Spleen (tissue), 11 donors: Measurements from ENCODE around the gene ELOVL4. TPM values are rescaled to one million over a fixed set of nuclear protein-coding genes. Genes with fewer than 3 reads are reported as not detected.

Experiments used
- DNase-seq: peaks from one replicate; pipeline ENCODE4 v3.0.0-alpha.2; 2020
- H3K27ac ChIP-seq, 8 donors: fragments of 200-600 bp; sonication (generic) in 7 of 8; 1 replicate in 4 of 8; 2 replicates in 4 of 8; pipeline versions ENCODE4 v1.5.0 to v1.8.0; 2016 to 2021; ENCODE audit warnings: inconsistent platforms in 4 of 8, mild to moderate bottlenecking in 4 of 8, moderate library complexity in 1 of 8
- H3K27me3 ChIP-seq, 7 donors: fragments of 200-600 bp; sonication (generic) in 6 of 7; replicated peaks in 1 of 7; 1 replicate in 4 of 7; 2 replicates in 3 of 7; pipeline versions ENCODE4 v1.5.0 to v1.8.0; 2016 to 2021; ENCODE audit warnings: inconsistent platforms in 3 of 7, mild to moderate bottlenecking in 1 of 7
- H3K36me3 ChIP-seq, 6 donors: fragments of 200-600 bp; sonication (generic) in 5 of 6; 1 replicate in 4 of 6; 2 replicates in 2 of 6; pipeline versions ENCODE4 v1.5.0 to v1.8.0; 2016 to 2021; ENCODE audit warnings: inconsistent platforms in 2 of 6
- H3K4me1 ChIP-seq, 6 donors: fragments of 200-600 bp; sonication (generic) in 5 of 6; 1 replicate in 3 of 6; 2 replicates in 3 of 6; pipeline versions ENCODE4 v1.5.0 to v1.8.0; 2016 to 2021; ENCODE audit warnings: inconsistent platforms in 3 of 6
- H3K4me3 ChIP-seq, 8 donors: fragments of 200-600 bp; sonication (generic) in 7 of 8; 1 replicate in 4 of 8; 2 replicates in 4 of 8; pipeline versions ENCODE4 v1.5.0 to v1.8.0; 2016 to 2021; ENCODE audit warnings: inconsistent platforms in 4 of 8, mild to moderate bottlenecking in 4 of 8, moderate library complexity in 2 of 8
- H3K9me3 ChIP-seq, 8 donors: fragments of 200-600 bp; sonication (generic) in 7 of 8; 1 replicate in 4 of 8; 2 replicates in 4 of 8; pipeline versions ENCODE4 v1.5.0 to v1.8.0; 2016 to 2021; ENCODE audit warnings: inconsistent platforms in 4 of 8
- POLR2A ChIP-seq, 3 donors: fragments of 450-650 bp; IDR thresholded peaks; one replicate each; pipeline ENCODE4 v1.5.1; 2017; ENCODE audit warnings: antibody characterized with exemption in 3 of 3, mild to moderate bottlenecking in 1 of 3
- POLR2AphosphoS5 ChIP-seq, 3 donors: sonication (generic); formaldehyde crosslinking; IDR thresholded peaks; one replicate each; pipeline ENCODE4 v1.5.1; 2017; ENCODE audit warnings: antibody characterized with exemption in 3 of 3
- WGBS, 5 donors: extraction: QIAGEN DNeasy Blood & Tissue Kit in 3 of 5; methylation state at CpG; one replicate each; pipeline versions ENCODE4 v1.1.5 to v1.1.7; 2013 to 2018; 5-methylcytosine and 5-hydroxymethylcytosine counted together
- intact Hi-C: fragments of 100-400 bp; cut with DNase I; formaldehyde crosslinking; loops from one replicate; pipeline ENCODE4 v1.15.0; 2023; ENCODE audit warnings: low total_unique reads
- polyA plus RNA-seq, 3 donors: library from polyadenylated mRNA; stranded (reverse); fragments of 200-250 nt; gene quantifications; one replicate each; pipeline ENCODE4 v1.2.1, GENCODE V29; 2013
- total RNA-seq, 7 donors: library from RNA; depleted of rRNA in 3 of 7; stranded (reverse); fragments of >200 nt in 3 of 7; fragmentation: NEBNext Ultra II Directional in 4 of 7; extraction: Animal tissue kit (Norgen Biotek cat#: 25700) in 4 of 7; gene quantifications; one replicate each; pipeline versions ENCODE4 v1.1.0 to v1.2.1, GENCODE V29; 2016 to 2021
- TF ChIP-seq, protein P1 (sequence below), 11 experiments: fragments of 200-600 bp in 7 of 11; fragments of 450-650 bp in 4 of 11; sonication (generic) in 4 of 11; IDR thresholded peaks in 8 of 11; conservative IDR thresholded peaks in 3 of 11; 1 replicate in 7 of 11; 2 replicates in 4 of 11; pipeline versions ENCODE4 v1.4.0 to v1.8.0; 2016 to 2021; ENCODE audit warnings: antibody characterized with exemption in 11 of 11, inconsistent platforms in 4 of 11, mild to moderate bottlenecking in 1 of 11
- donor health status: healthy with polysubstance abuse.
- donor health status: DM: no; HTN: no; CAD: no; lungs with moderate emphysema.
- donor health status: DM: no; HTN: no; CAD: no.
- donor health status: Bipolar disorder and iron deficiency.
- donor health status: healthy.
- donor health status: DM: no; HTN: no; CAD: no.
- donor health status: DM: yes; HTN: yes; CAD: no.

The ELOVL4 gene
- total and polyA plus RNA-seq, 10 donors = 0.17 to 0.77 (median 0.25) TPM

DNA sequence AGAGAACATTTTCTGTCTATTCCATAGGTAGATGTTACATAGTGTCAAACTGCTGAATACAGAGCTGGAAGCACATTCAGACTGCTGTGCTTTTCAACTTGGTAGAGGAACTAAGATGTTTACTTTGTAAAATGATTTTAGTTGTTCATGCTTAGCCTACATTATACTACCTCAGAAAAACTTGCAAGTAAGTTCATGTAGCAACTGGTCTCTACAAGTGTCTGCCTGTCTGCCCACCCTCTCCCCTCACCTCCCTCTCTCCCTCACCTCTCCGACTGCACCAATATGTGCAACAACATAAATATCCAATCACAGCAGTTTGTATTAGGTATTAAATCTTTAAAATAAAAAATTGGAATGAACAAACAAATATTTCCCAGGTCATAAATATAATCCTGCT, 25.3 kb downstream of the ELOVL4 start:
- WGBS, 5 donors = 77 to 98% (median 94%) methylated on average over 1 of the region's 1 CpG
- no peak overlapping the region for H3K27ac ChIP-seq
- intact Hi-C loops = no loop called here
- TF ChIP-seq POLR2AphosphoS5 (IDR thresholded peaks at IDR 0.05) (no peak), POLR2A (IDR thresholded peaks at IDR 0.05) (no peak)
- TF ChIP-seq, protein P1, sequence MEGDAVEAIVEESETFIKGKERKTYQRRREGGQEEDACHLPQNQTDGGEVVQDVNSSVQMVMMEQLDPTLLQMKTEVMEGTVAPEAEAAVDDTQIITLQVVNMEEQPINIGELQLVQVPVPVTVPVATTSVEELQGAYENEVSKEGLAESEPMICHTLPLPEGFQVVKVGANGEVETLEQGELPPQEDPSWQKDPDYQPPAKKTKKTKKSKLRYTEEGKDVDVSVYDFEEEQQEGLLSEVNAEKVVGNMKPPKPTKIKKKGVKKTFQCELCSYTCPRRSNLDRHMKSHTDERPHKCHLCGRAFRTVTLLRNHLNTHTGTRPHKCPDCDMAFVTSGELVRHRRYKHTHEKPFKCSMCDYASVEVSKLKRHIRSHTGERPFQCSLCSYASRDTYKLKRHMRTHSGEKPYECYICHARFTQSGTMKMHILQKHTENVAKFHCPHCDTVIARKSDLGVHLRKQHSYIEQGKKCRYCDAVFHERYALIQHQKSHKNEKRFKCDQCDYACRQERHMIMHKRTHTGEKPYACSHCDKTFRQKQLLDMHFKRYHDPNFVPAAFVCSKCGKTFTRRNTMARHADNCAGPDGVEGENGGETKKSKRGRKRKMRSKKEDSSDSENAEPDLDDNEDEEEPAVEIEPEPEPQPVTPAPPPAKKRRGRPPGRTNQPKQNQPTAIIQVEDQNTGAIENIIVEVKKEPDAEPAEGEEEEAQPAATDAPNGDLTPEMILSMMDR (IDR thresholded peaks at IDR 0.05 in 8 of 11, conservative IDR thresholded peaks at IDR 0.05 in 3 of 11) = no peak
- no peaks in the 10 kb centered on the region for H3K36me3 ChIP-seq
- no peak overlapping the region for H3K4me3 ChIP-seq
- no peaks in the 10 kb centered on the region for H3K27me3 ChIP-seq
- DNase-seq = no peak
- no peaks in the 10 kb centered on the region for H3K9me3 ChIP-seq
- H3K4me1 ChIP-seq = no peaks in the 10 kb centered on the region

DNA sequence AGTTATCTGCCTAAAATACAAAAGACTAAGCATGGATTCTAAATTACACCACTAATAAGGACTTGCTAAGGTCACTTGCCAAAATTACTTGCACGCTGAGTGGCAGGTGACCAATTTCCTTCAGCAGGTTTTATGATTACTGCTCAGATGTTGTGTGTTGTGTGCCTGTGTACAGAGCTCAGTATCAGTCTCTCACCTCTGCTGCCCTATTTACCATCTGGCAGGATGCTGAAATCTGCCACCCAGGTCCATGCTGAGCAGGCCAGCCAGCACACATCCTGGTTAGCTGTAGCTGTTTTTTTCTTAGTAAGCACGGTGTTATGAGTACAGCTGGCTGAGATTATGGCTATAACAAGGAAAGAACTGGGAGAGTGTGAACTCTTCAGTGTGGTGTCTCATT, 34.0 kb downstream of the ELOVL4 start:
- intact Hi-C loops = no loop called here
- H3K27me3 ChIP-seq = no peaks in the 10 kb centered on the region
- 54 to 72% (median 64%) methylated on average over 2 of the region's 2 CpGs for WGBS, 5 donors

DNA sequence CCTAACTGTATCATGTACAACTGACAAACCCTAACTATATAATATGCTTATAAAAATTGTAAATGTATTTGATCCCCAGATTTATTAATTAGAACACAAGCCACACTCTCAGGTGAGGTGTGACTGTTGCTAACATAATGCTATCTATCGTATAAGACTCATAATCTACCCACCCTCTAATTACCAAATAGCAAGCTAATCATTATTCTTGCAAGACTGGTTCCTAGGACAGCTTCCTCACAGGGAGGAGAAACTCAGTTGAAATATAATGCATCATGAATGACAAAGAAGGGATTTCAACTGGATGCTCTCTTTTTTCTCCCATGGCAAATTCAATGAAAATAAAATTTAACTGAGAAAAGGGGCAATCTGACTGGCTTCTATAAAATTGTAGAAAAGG, 35.4 kb downstream of the ELOVL4 start:
- no peaks in the 10 kb centered on the region for H3K4me1 ChIP-seq
- no peaks in the 10 kb centered on the region for H3K36me3 ChIP-seq
- no peak overlapping the region for H3K27ac ChIP-seq
- WGBS, 5 donors = 80 to 96% (median 84%) methylated on average over 1 of the region's 1 CpG
- DNase-seq = no peak
- no peaks in the 10 kb centered on the region for H3K9me3 ChIP-seq
- TF ChIP-seq POLR2A (IDR thresholded peaks at IDR 0.05) = no peak
- TF ChIP-seq, protein P1 (IDR thresholded peaks at IDR 0.05 in 8 of 11, conservative IDR thresholded peaks at IDR 0.05 in 3 of 11) = no peak
- H3K4me3 ChIP-seq = no peak overlapping the region
- intact Hi-C loops = no loop called here
- H3K27me3 ChIP-seq = no peaks in the 10 kb centered on the region

More for the DNA sequence above, 34.0 kb downstream of the ELOVL4 start:
- Histone ChIP-seq H3K9me3 (no peaks in the 10 kb centered on the region), H3K27ac (no peak overlapping the region), H3K4me1 (no peaks in the 10 kb centered on the region), H3K4me3 (no peak overlapping the region), H3K36me3 (no peaks in the 10 kb centered on the region)
- DNase-seq = no peak
- TF ChIP-seq, protein P1 (IDR thresholded peaks at IDR 0.05 in 8 of 11, conservative IDR thresholded peaks at IDR 0.05 in 3 of 11) = no peak
- TF ChIP-seq POLR2AphosphoS5 (IDR thresholded peaks at IDR 0.05) (no peak), POLR2A (IDR thresholded peaks at IDR 0.05) (no peak)

- no peak for DNase-seq
- intact Hi-C loops = no loop called here
- Histone ChIP-seq H3K36me3 (no peaks in the 10 kb centered on the region), H3K27me3 (no peaks in the 10 kb centered on the region), H3K4me3 (no peak overlapping the region), H3K9me3 (no peaks in the 10 kb centered on the region), H3K27ac (no peak overlapping the region), H3K4me1 (no peaks in the 10 kb centered on the region)
- WGBS, 5 donors = 82 to 94% (median 89%) methylated on average over 3 of the region's 3 CpGs
- TF ChIP-seq POLR2AphosphoS5 (IDR thresholded peaks at IDR 0.05) = no peak
- no peak for TF ChIP-seq POLR2A (IDR thresholded peaks at IDR 0.05)
Observed at GRCh38 chr6:79909517-79909916, 37.8 kb downstream of the ELOVL4 start.

- DNase-seq = no peak
- no peaks in the 10 kb centered on the region for H3K36me3 ChIP-seq
- H3K9me3 ChIP-seq = no peaks in the 10 kb centered on the region
- 82 to 91% (median 91%) methylated on average over 2 of the region's 2 CpGs for WGBS, 5 donors
- H3K27ac ChIP-seq = no peak overlapping the region
- TF ChIP-seq, protein P1 (IDR thresholded peaks at IDR 0.05 in 8 of 11, conservative IDR thresholded peaks at IDR 0.05 in 3 of 11) = no peak
- TF ChIP-seq POLR2AphosphoS5 (IDR thresholded peaks at IDR 0.05) = no peak
- TF ChIP-seq POLR2A (IDR thresholded peaks at IDR 0.05) = no peak
- intact Hi-C loops = no loop called here
- H3K4me3 ChIP-seq = no peak overlapping the region
- no peaks in the 10 kb centered on the region for H3K27me3 ChIP-seq
- H3K4me1 ChIP-seq = no peaks in the 10 kb centered on the region
Observed at GRCh38 chr6:79902046-79902445, 45.3 kb downstream of the ELOVL4 start.
